WTC11 (cell line): ENCODE results near the gene PTPRT. TPM values are rescaled to one million over a fixed set of nuclear protein-coding genes. Genes with fewer than 3 reads are reported as not detected.

Experiments used
- ATAC-seq: fragments of 200-7000 bp; cut with Tn5 transposase; 2 replicates; pipeline ENCODE4 v1.10.0; 2021; ENCODE audit warnings: mild to moderate bottlenecking, moderate library complexity
- CTCF ChIA-PET: fragments of 300-600 bp; sonication (Branson Sonifier 250); formaldehyde crosslinking; loops from one replicate; lab custom pipeline; 2021; ENCODE audit warnings: antibody characterized with exemption; lab: Charles Lee
- POLR2A ChIA-PET: fragments of 350-600 bp; sonication (Branson Sonifier 250); formaldehyde crosslinking; loops from one replicate; lab custom pipeline; 2021; ENCODE audit warnings: antibody characterized with exemption; lab: Charles Lee
- DNase-seq: peaks from one replicate; pipeline ENCODE4 v3.0.0; 2021; ENCODE audit warnings: low spot score
- H3K27ac Mint-ChIP-seq: 2 replicates; pipeline ENCODE4 v1.8.0; 2021; ENCODE audit warnings: mixed read lengths
- H3K27me3 Mint-ChIP-seq: 2 replicates; pipeline ENCODE4 v1.8.0; 2021; ENCODE audit warnings: low read depth, mild to moderate bottlenecking, moderate library complexity, mixed read lengths
- H3K36me3 Mint-ChIP-seq: 2 replicates; pipeline ENCODE4 v1.8.0; 2021; ENCODE audit warnings: mixed read lengths
- H3K4me1 Mint-ChIP-seq: 2 replicates; pipeline ENCODE4 v1.8.0; 2022; ENCODE audit warnings: mixed read lengths
- H3K4me3 Mint-ChIP-seq: 2 replicates; pipeline ENCODE4 v1.8.0; 2021; ENCODE audit warnings: mild to moderate bottlenecking, moderate library complexity, mixed read lengths
- H3K9me3 Mint-ChIP-seq: 2 replicates; pipeline ENCODE4 v1.8.0; 2021; ENCODE audit warnings: mixed read lengths
- ARID4B ChIP-seq: sonication (generic); formaldehyde crosslinking; IDR thresholded peaks from 2 replicates; pipeline ENCODE4 v1.8.0; 2023; ENCODE audit warnings: missing genetic modification reagents, mild to moderate bottlenecking, borderline replicate concordance
- CREM ChIP-seq: sonication (generic); formaldehyde crosslinking; IDR thresholded peaks from 2 replicates; pipeline ENCODE4 v1.8.1; 2022; ENCODE audit warnings: mild to moderate bottlenecking, missing genetic modification reagents, moderate library complexity
- ETV6 ChIP-seq: sonication (generic); formaldehyde crosslinking; IDR thresholded peaks from 2 replicates; pipeline ENCODE4 v1.8.1; 2022; ENCODE audit warnings: mild to moderate bottlenecking, missing genetic modification reagents
- FOXK1 ChIP-seq: sonication (generic); formaldehyde crosslinking; IDR thresholded peaks from 2 replicates; pipeline ENCODE4 v1.8.0; 2022; ENCODE audit warnings: mild to moderate bottlenecking, moderate library complexity, missing genetic modification reagents
- GABPB1 ChIP-seq: sonication (generic); formaldehyde crosslinking; IDR thresholded peaks from 2 replicates; pipeline ENCODE4 v1.8.1; 2023; ENCODE audit warnings: mild to moderate bottlenecking, missing genetic modification reagents
- KAT7 ChIP-seq: sonication (generic); formaldehyde crosslinking; IDR thresholded peaks from 2 replicates; pipeline ENCODE4 v1.8.1; 2023; ENCODE audit warnings: missing genetic modification reagents, mild to moderate bottlenecking, borderline replicate concordance
- NFE2L1 ChIP-seq: sonication (generic); formaldehyde crosslinking; IDR thresholded peaks from 2 replicates; pipeline ENCODE4 v1.8.1; 2023; ENCODE audit warnings: missing genetic modification reagents
- SOX15 ChIP-seq: fragments of 250-450 bp; sonication (Bioruptor Pico); IDR thresholded peaks from 2 replicates; pipeline ENCODE4 v1.9.0; 2021; ENCODE audit warnings: mild to moderate bottlenecking
- SP1 ChIP-seq: sonication (generic); formaldehyde crosslinking; conservative IDR thresholded peaks from 2 replicates; pipeline ENCODE4 v1.8.1; 2022; ENCODE audit warnings: missing genetic modification reagents
- TEAD4 ChIP-seq: sonication (generic); formaldehyde crosslinking; IDR thresholded peaks from 2 replicates; pipeline ENCODE4 v1.8.0; 2022; ENCODE audit warnings: mild to moderate bottlenecking, missing genetic modification reagents
- ZNF317 ChIP-seq: sonication (generic); formaldehyde crosslinking; IDR thresholded peaks from 2 replicates; pipeline ENCODE4 v1.8.1; 2023; ENCODE audit warnings: low read depth, mild to moderate bottlenecking, moderate library complexity, missing genetic modification reagents, borderline replicate concordance
- ZSCAN18 ChIP-seq: fragments of 250-450 bp; sonication (Bioruptor Pico); IDR thresholded peaks from 2 replicates; pipeline ENCODE4 v2.1.2; 2022; ENCODE audit warnings: mild to moderate bottlenecking, moderate library complexity
- total RNA-seq: library from RNA; stranded (reverse); gene quantifications from 3 replicates; pipeline ENCODE4 v1.2.3, GENCODE V29; 2021
- TF ChIP-seq, protein P1 (sequence below): fragments of 250-450 bp; sonication (Bioruptor Pico); IDR thresholded peaks from 2 replicates; pipeline ENCODE4 v1.9.0; 2021; ENCODE audit warnings: mild to moderate bottlenecking, borderline replicate concordance
- TF ChIP-seq, protein P2 (sequence below): fragments of 250-450 bp; sonication (Bioruptor Pico); IDR thresholded peaks from 2 replicates; pipeline ENCODE4 v1.9.0; 2021; ENCODE audit warnings: moderate library complexity, mild to moderate bottlenecking, inconsistent platforms, borderline replicate concordance
- TF ChIP-seq, protein P3 (sequence below): sonication (generic); formaldehyde crosslinking; IDR thresholded peaks from 2 replicates; pipeline ENCODE4 v1.8.0; 2022; ENCODE audit warnings: mild to moderate bottlenecking, missing genetic modification reagents
- TF ChIP-seq, protein P4 (sequence below): sonication (generic); formaldehyde crosslinking; IDR thresholded peaks from 2 replicates; pipeline ENCODE4 v1.8.1; 2022; ENCODE audit warnings: missing genetic modification reagents, borderline replicate concordance

Gene PTPRT
- total RNA-seq, 1 experiment from 2014 or later = 1.1 TPM

GRCh38 chr20:42053350-42053749 lies 1136.4 kb downstream of the PTPRT start (continued):
- TF ChIP-seq, protein P1, sequence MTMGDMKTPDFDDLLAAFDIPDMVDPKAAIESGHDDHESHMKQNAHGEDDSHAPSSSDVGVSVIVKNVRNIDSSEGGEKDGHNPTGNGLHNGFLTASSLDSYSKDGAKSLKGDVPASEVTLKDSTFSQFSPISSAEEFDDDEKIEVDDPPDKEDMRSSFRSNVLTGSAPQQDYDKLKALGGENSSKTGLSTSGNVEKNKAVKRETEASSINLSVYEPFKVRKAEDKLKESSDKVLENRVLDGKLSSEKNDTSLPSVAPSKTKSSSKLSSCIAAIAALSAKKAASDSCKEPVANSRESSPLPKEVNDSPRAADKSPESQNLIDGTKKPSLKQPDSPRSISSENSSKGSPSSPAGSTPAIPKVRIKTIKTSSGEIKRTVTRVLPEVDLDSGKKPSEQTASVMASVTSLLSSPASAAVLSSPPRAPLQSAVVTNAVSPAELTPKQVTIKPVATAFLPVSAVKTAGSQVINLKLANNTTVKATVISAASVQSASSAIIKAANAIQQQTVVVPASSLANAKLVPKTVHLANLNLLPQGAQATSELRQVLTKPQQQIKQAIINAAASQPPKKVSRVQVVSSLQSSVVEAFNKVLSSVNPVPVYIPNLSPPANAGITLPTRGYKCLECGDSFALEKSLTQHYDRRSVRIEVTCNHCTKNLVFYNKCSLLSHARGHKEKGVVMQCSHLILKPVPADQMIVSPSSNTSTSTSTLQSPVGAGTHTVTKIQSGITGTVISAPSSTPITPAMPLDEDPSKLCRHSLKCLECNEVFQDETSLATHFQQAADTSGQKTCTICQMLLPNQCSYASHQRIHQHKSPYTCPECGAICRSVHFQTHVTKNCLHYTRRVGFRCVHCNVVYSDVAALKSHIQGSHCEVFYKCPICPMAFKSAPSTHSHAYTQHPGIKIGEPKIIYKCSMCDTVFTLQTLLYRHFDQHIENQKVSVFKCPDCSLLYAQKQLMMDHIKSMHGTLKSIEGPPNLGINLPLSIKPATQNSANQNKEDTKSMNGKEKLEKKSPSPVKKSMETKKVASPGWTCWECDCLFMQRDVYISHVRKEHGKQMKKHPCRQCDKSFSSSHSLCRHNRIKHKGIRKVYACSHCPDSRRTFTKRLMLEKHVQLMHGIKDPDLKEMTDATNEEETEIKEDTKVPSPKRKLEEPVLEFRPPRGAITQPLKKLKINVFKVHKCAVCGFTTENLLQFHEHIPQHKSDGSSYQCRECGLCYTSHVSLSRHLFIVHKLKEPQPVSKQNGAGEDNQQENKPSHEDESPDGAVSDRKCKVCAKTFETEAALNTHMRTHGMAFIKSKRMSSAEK (CRISPR knock-in tag) = no peak
- TF ChIP-seq TEAD4 (no peak), GABPB1 (CRISPR knock-in tag) (no peak), ARID4B (no peak)
- TF ChIP-seq, protein P2, sequence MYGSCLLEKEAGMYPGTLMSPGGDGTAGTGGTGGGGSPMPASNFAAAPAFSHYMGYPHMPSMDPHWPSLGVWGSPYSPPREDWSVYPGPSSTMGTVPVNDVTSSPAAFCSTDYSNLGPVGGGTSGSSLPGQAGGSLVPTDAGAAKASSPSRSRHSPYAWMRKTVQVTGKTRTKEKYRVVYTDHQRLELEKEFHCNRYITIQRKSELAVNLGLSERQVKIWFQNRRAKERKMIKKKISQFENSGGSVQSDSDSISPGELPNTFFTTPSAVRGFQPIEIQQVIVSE (CRISPR knock-in tag) = no peak

DNA sequence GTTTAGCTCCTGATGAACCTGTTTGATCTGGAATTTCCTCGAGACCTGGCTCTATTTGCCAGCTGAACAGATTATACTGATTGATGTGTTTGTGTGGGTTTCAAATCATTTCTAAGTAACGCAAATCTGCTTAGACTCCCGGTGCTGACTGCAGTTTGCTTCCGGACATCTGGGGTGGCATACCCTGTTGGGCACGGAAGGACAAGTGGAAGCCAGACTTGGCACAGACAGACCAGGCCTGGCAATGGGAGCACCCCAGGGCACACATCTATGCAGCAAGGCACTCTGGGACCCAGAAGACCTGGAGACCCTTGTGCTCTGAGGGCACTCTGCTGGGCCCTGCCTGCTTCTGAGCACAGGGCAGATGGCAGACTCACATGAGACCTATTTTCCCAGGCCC lies 1137.8 kb downstream of the PTPRT start:
- no peaks in the 10 kb centered on the region for H3K36me3 Mint-ChIP-seq
- ChIA-PET POLR2A (no interaction called here), CTCF (interaction anchor here (2.1 kb wide), 1 partner anchor 11 kb away, joined by 4 read pairs; no protein-coding TSS in a partner anchor)
- TF ChIP-seq, protein P3, sequence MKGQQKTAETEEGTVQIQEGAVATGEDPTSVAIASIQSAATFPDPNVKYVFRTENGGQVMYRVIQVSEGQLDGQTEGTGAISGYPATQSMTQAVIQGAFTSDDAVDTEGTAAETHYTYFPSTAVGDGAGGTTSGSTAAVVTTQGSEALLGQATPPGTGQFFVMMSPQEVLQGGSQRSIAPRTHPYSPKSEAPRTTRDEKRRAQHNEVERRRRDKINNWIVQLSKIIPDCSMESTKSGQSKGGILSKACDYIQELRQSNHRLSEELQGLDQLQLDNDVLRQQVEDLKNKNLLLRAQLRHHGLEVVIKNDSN (CRISPR knock-in tag) = no peak
- no peak for TF ChIP-seq ARID4B
- no peak for TF ChIP-seq GABPB1 (CRISPR knock-in tag)
- TF ChIP-seq, protein P4, sequence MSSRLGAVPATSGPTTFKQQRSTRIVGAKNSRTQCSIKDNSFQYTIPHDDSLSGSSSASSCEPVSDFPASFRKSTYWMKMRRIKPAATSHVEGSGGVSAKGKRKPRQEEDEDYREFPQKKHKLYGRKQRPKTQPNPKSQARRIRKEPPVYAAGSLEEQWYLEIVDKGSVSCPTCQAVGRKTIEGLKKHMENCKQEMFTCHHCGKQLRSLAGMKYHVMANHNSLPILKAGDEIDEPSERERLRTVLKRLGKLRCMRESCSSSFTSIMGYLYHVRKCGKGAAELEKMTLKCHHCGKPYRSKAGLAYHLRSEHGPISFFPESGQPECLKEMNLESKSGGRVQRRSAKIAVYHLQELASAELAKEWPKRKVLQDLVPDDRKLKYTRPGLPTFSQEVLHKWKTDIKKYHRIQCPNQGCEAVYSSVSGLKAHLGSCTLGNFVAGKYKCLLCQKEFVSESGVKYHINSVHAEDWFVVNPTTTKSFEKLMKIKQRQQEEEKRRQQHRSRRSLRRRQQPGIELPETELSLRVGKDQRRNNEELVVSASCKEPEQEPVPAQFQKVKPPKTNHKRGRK (CRISPR knock-in tag) = no peak
- TF ChIP-seq NFE2L1 = no peak
- TF ChIP-seq CREM (CRISPR knock-in tag) = no peak
- no peak for TF ChIP-seq FOXK1 (CRISPR knock-in tag)
- TF ChIP-seq ZSCAN18 (CRISPR knock-in tag) = no peak
- TF ChIP-seq ETV6 (CRISPR knock-in tag) = no peak
- TF ChIP-seq TEAD4 = no peak
- TF ChIP-seq SP1 = no peak
- TF ChIP-seq ZNF317 (CRISPR knock-in tag) = no peak
- no peak for TF ChIP-seq SOX15 (CRISPR knock-in tag)
- no peak for TF ChIP-seq KAT7 (CRISPR knock-in tag)
- no peak overlapping the region for H3K27ac Mint-ChIP-seq
- no peaks in the 10 kb centered on the region for H3K9me3 Mint-ChIP-seq
- no peaks in the 10 kb centered on the region for H3K4me1 Mint-ChIP-seq
- DNase-seq = no peak
- no peaks in the 10 kb centered on the region; the same call in 1 of the 2 replicates for H3K27me3 Mint-ChIP-seq
- H3K4me3 Mint-ChIP-seq = no peak overlapping the region
- no peak for ATAC-seq
